GM13977 (cell line): ENCODE measurements around the gene TPRG1.
A peak's percentile ranks its signal among the peaks of the same experiment; 100 is the strongest.

ENCODE experiments used
- DNase-seq: peaks from one replicate; pipeline ENCODE4 v3.0.0; 2012; ENCODE audit warnings: low spot score
- CTCF ChIP-seq: IDR thresholded peaks from 2 replicates; pipeline ENCODE4 v1.5.1; 2012; ENCODE audit warnings: mild to moderate bottlenecking, control low read depth; ENCODE audit not compliant: insufficient read depth; ENCODE audit errors: extremely low read depth, missing control alignments
- in situ Hi-C: fragments of 300-500 bp; cut with MboI; formaldehyde crosslinking; loops from one replicate; pipeline ENCODE4 v1.12.0; 2022; ENCODE audit warnings: low sequenced_read_pairs, low pct_unique_long_range_greater_than_20kb, mixed read lengths, inconsistent platforms; ENCODE audit not compliant: unreplicated experiment

Gene TPRG1

GRCh38 chr3:189144645-189145044 is 27.1 kb upstream of the TPRG1 start:
- TF ChIP-seq CTCF, result no peak
- in situ Hi-C loops, result loop anchor here (25.0 kb wide), 1 partner anchor 1407 kb away; the partner anchor contains the start of gene BCL6
- DNase-seq, result no peak

GRCh38 chr3:189146848-189147247 is 24.9 kb upstream of the TPRG1 start:
- DNase-seq, result no peak
- in situ Hi-C loops, result loop anchor here (25.0 kb wide), 1 partner anchor 1410 kb away; the partner anchor contains the start of gene BCL6
- TF ChIP-seq CTCF, result no peak

- in situ Hi-C loops, result loop anchor here (25.0 kb wide), 1 partner anchor 1411 kb away; the partner anchor contains the start of gene BCL6
- peak; percentile 49 for DNase-seq
- TF ChIP-seq CTCF, result peak; percentile 76
These were observed 23.7 kb upstream of the TPRG1 start for GRCh38 chr3:189148081-189148507.

- in situ Hi-C loops, result loop anchor here (25.0 kb wide), 1 partner anchor 1412 kb away; the partner anchor contains the start of gene BCL6
- DNase-seq, result no peak
- no peak for TF ChIP-seq CTCF
These were observed 22.6 kb upstream of the TPRG1 start for GRCh38 chr3:189149203-189149602.

GRCh38 chr3:189157232-189158007 is 14.4 kb upstream of the TPRG1 start:
- in situ Hi-C loops, result no loop called here
- no peak for TF ChIP-seq CTCF
- no peak for DNase-seq

- DNase-seq, result no peak
- in situ Hi-C loops, result no loop called here
- no peak for TF ChIP-seq CTCF
These were observed 13.7 kb upstream of the TPRG1 start for GRCh38 chr3:189158034-189158433.
